RWPE2 (cell line): Measurements from ENCODE around the gene KATNB1.

Experiments used
- ATAC-seq: fragments of 200-7000 bp; cut with Tn5 transposase; 3 replicates; pipeline ENCODE4 v1.9.1; 2021; ENCODE audit warnings: low read depth
- DNase-seq: peaks from one replicate; pipeline ENCODE4 v3.0.0-alpha.2; 2020; ENCODE audit warnings: low spot score
- H3K27ac ChIP-seq: fragments of 450-650 bp; 2 replicates; pipeline ENCODE4 v1.5.1; 2017; ENCODE audit warnings: mild to moderate bottlenecking; ENCODE audit not compliant: poor library complexity, severe bottlenecking
- H3K27me3 ChIP-seq: fragments of 250-450 bp; sonication (Bioruptor Pico); 2 replicates; pipeline ENCODE4 v1.5.1; 2021; ENCODE audit warnings: mild to moderate bottlenecking, moderate library complexity; ENCODE audit not compliant: insufficient read depth, poor library complexity, severe bottlenecking
- H3K36me3 ChIP-seq: fragments of 250-450 bp; sonication (Bioruptor Pico); 2 replicates; pipeline ENCODE4 v1.5.1; 2020; ENCODE audit warnings: low read depth, mild to moderate bottlenecking, moderate library complexity
- H3K4me1 ChIP-seq: fragments of 250-450 bp; sonication (Bioruptor Pico); 2 replicates; pipeline ENCODE4 v1.5.1; 2021; ENCODE audit warnings: mild to moderate bottlenecking, moderate library complexity; ENCODE audit not compliant: insufficient read depth, poor library complexity, severe bottlenecking
- H3K4me3 ChIP-seq: fragments of 250-450 bp; sonication (Bioruptor Pico); 2 replicates; pipeline ENCODE4 v1.5.1; 2021; ENCODE audit warnings: mild to moderate bottlenecking, moderate library complexity; ENCODE audit not compliant: severe bottlenecking
- H3K9me3 ChIP-seq: fragments of 250-450 bp; sonication (Bioruptor Pico); 2 replicates; pipeline ENCODE4 v1.5.1; 2021; ENCODE audit warnings: mild to moderate bottlenecking, moderate library complexity; ENCODE audit not compliant: severe bottlenecking
- TF ChIP-seq, protein P1 (sequence below): fragments of 450-650 bp; IDR thresholded peaks from one replicate; pipeline ENCODE4 v1.5.1; 2017; ENCODE audit warnings: mild to moderate bottlenecking, moderate library complexity; ENCODE audit not compliant: poor library complexity, severe bottlenecking

The KATNB1 gene

DNA sequence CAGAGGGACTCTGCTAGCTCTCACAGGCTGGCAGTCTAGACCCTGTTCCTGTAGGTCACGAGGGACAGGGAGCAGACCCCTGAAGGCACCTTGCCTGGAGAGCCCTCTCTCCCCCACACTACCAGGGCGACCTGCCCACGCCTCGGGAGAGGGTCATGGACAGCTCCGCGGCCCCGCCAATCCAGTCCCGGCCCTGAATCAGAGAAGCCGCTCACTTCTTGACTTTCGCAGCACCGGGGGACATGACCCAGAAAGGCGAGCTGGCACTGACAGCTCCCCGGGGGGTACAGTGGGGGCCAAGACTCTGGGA, 61.6 kb downstream of the KATNB1 start:
- Histone ChIP-seq H3K4me3 (no peak overlapping the region), H3K9me3 (no peaks in the 10 kb centered on the region), H3K4me1 (peaks cover 41% of the 10 kb centered on the region), H3K27me3 (no peaks in the 10 kb centered on the region), H3K36me3 (peaks cover 53% of the 10 kb centered on the region), H3K27ac (peak overlapping the region; percentile 87)
- ATAC-seq (no peak), DNase-seq (no peak)
- TF ChIP-seq, protein P1, sequence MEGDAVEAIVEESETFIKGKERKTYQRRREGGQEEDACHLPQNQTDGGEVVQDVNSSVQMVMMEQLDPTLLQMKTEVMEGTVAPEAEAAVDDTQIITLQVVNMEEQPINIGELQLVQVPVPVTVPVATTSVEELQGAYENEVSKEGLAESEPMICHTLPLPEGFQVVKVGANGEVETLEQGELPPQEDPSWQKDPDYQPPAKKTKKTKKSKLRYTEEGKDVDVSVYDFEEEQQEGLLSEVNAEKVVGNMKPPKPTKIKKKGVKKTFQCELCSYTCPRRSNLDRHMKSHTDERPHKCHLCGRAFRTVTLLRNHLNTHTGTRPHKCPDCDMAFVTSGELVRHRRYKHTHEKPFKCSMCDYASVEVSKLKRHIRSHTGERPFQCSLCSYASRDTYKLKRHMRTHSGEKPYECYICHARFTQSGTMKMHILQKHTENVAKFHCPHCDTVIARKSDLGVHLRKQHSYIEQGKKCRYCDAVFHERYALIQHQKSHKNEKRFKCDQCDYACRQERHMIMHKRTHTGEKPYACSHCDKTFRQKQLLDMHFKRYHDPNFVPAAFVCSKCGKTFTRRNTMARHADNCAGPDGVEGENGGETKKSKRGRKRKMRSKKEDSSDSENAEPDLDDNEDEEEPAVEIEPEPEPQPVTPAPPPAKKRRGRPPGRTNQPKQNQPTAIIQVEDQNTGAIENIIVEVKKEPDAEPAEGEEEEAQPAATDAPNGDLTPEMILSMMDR = no peak

DNA sequence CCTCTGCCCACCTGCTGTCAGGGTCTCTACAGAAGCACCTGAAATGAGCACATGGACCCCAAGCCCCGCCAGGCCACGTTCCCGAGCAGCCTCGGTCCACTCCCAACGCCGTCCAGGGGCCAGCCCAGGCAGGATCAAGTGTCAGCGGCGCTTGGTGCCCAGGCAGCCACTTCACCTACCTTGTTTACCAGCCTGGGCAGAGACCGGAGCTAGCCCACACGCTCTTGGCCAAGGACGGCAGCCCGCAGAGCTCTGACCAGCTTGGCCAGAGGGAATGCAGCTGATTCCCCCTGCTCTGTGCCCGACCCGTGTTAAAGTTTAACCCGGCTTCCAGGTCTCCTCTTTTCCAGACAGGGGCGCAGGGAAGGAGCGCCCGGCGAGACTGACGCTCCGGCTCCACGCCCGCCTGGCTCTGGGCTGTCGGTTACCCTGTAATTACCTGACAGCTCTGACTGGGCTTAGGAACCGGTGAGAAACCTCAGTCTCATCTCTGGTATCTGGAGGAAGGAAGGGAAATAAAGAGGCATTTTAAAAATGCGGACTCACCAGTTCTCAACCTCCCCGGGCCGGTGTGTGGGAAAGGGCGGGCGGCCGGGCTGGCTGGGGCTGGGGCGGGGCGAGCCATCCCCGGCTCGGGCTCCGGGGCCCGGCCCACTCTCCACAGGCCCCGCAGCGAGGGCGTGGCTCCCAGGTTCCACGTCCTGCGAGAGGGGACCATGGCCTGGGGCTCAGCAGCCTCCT, 62.1 kb downstream of the KATNB1 start:
- H3K4me1 ChIP-seq = peaks cover 43% of the 10 kb centered on the region
- TF ChIP-seq, protein P1 = no peak
- H3K27me3 ChIP-seq = no peaks in the 10 kb centered on the region
- H3K27ac ChIP-seq = peak overlapping the region; percentile 87
- peak overlapping the region; percentile 1 for H3K4me3 ChIP-seq
- DNase-seq = peak; percentile 73
- peak; percentile 64 for ATAC-seq
- H3K9me3 ChIP-seq = no peaks in the 10 kb centered on the region
- peaks cover 48% of the 10 kb centered on the region for H3K36me3 ChIP-seq

DNA sequence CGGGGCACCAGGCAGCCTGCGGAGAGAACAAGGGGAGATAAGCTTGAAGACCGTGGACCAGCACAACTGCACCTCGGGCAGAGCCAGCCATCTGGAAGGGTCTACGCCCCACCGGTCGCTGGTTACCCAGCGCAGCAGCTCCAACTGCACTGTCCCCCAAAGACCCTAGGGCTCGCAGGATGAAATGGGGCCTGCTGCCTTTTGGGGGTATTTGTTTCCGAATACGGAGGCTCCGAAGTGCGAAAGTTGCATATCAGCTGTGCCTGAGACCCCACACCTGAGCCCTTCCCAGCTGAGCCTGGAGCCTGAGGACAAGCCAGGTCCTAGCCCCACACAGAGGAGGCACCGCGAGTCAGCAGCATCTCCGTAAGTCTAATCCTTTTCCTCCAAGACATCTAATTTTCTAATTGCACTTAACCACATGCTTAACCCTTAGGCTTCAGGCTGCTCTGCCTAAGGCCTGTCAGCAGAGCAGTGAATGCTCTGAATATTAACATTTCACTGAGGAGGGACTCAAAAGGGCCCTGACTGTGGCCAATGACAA, 62.8 kb downstream of the KATNB1 start:
- ATAC-seq = no peak
- Histone ChIP-seq H3K4me1 (peaks cover 49% of the 10 kb centered on the region), H3K9me3 (no peaks in the 10 kb centered on the region), H3K36me3 (peaks cover 42% of the 10 kb centered on the region), H3K27ac (peak overlapping the region; percentile 87), H3K27me3 (no peaks in the 10 kb centered on the region), H3K4me3 (peak overlapping the region; percentile 1)
- DNase-seq = no peak
- TF ChIP-seq, protein P1 = no peak

DNA sequence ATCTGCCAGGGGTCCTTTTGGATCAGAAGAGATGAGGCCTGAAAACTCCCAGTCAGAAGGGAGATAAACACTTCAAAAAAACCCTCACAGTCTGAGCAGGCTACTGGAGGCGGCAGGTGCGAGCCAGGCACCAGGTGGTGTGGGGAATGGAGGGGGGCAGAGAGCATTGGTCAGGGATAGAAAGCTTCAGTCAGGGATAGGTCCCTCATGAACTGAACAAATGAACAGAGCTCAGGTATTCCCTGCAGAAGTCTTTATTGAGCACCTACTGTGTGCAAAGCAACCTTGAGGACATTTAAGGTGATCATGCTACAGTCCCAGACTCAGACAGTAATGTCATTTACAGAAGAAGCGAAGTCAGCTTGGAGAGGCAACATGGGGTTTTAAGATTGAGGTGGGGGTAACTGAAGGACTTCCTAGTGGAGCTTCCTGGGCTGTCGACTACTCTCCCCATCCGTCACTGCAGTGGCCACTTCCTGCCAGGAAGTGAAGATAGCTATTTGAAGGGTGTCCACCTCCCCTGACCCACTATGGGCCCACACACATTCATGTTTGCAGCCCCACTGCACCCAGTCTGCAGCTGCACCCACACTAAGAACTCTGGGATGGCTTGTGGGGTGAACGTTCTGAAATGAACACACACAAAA, 63.5 kb downstream of the KATNB1 start:
- H3K9me3 ChIP-seq = no peaks in the 10 kb centered on the region
- H3K36me3 ChIP-seq = peaks cover 35% of the 10 kb centered on the region
- DNase-seq (no peak), ATAC-seq (no peak)
- H3K4me1 ChIP-seq = peaks cover 50% of the 10 kb centered on the region
- H3K27me3 ChIP-seq = no peaks in the 10 kb centered on the region
- H3K27ac ChIP-seq = peak overlapping the region; percentile 87
- TF ChIP-seq, protein P1 = no peak
- H3K4me3 ChIP-seq = no peak overlapping the region
